IMR-90 (cell line): ENCODE data around the gene SNRNP40. TPM values are rescaled to one million over a fixed set of nuclear protein-coding genes. Genes with fewer than 3 reads are reported as not detected.
"Not testable (repeated sequence)": the region's sequence is repeated elsewhere in the genome, so short reads cannot be mapped to it uniquely, and the experiment has no call there.

ENCODE experiments used
- ATAC-seq: fragments of 200-7000 bp; cut with Tn5 transposase; 2 replicates; pipeline ENCODE4 v1.9.1; 2020; ENCODE audit warnings: low read depth, mild to moderate bottlenecking, moderate library complexity
- BruUV-seq: library from RNA; stranded (reverse); fragments of 400-500 nt; replicated peaks from 2 replicates; lab custom pipeline; 2021; lab: Mats Ljungman, UMichigan
- CTCF ChIA-PET: fragments of 300-600 bp; formaldehyde crosslinking; extraction: SDS; loops from one replicate; lab custom pipeline; 2021; ENCODE audit warnings: antibody characterized with exemption; lab: Yijun Ruan, JAX
- POLR2A ChIA-PET: fragments of 300-600 bp; sonication (Branson Sonifier 250); formaldehyde crosslinking; loops from one replicate; lab custom pipeline; 2022; ENCODE audit warnings: antibody characterized with exemption; ENCODE audit not compliant: unreplicated experiment; lab: Charles Lee
- DNase-seq: peaks from one replicate; pipeline ENCODE4 v3.0.0; 2013
- H2AFZ ChIP-seq: replicated peaks from 2 replicates; pipeline ENCODE3; 2013; ENCODE audit warnings: low read length, mild to moderate bottlenecking; ENCODE audit not compliant: poor library complexity
- H2AK5ac ChIP-seq: 2 replicates; pipeline ENCODE4 v1.6.1; 2013; ENCODE audit warnings: low read depth, low read length, inconsistent platforms
- H2AK9ac ChIP-seq: replicated peaks from 2 replicates; pipeline ENCODE3; 2013; ENCODE audit warnings: mild to moderate bottlenecking, low read depth, low read length, moderate library complexity; ENCODE audit not compliant: poor library complexity
- H2BK120ac ChIP-seq: 2 replicates; pipeline ENCODE4 v1.6.1; 2013; ENCODE audit warnings: low read depth, low read length, inconsistent platforms
- H2BK15ac ChIP-seq: 3 replicates; pipeline ENCODE4 v1.6.1; 2013; ENCODE audit warnings: low read depth, low read length, inconsistent platforms
- H2BK20ac ChIP-seq: 2 replicates; pipeline ENCODE4 v1.6.1; 2013; ENCODE audit warnings: low read depth, mild to moderate bottlenecking, inconsistent platforms, low read length, moderate library complexity
- H2BK5ac ChIP-seq: 2 replicates; pipeline ENCODE4 v1.6.1; 2013; ENCODE audit warnings: mild to moderate bottlenecking, low read depth, low read length, inconsistent platforms; ENCODE audit not compliant: poor library complexity, severe bottlenecking
- H3K14ac ChIP-seq: replicated peaks from 2 replicates; pipeline ENCODE4 v1.6.1; 2013; ENCODE audit warnings: low read depth, low read length, inconsistent platforms
- H3K18ac ChIP-seq: 2 replicates; pipeline ENCODE4 v1.6.1; 2013; ENCODE audit warnings: low read depth, low read length, control low read depth
- H3K23ac ChIP-seq: 2 replicates; pipeline ENCODE4 v1.6.1; 2013; ENCODE audit warnings: low read depth, low read length, inconsistent platforms
- H3K27ac ChIP-seq: 2 replicates; pipeline ENCODE4 v1.5.1; 2013; ENCODE audit warnings: mild to moderate bottlenecking, control low read depth, low read length; ENCODE audit not compliant: insufficient read depth
- H3K27me3 ChIP-seq: 2 replicates; pipeline ENCODE4 v1.6.1; 2013; ENCODE audit warnings: low read length; ENCODE audit not compliant: control insufficient read depth, insufficient read depth
- H3K36me3 ChIP-seq: 2 replicates; pipeline ENCODE4 v1.6.1; 2013; ENCODE audit warnings: low read length, mixed read lengths; ENCODE audit not compliant: control insufficient read depth, insufficient read depth
- H3K4ac ChIP-seq: 2 replicates; pipeline ENCODE4 v1.6.1; 2013; ENCODE audit warnings: low read depth, low read length, inconsistent platforms
- H3K4me1 ChIP-seq: 2 replicates; pipeline ENCODE4 v1.6.1; 2013; ENCODE audit warnings: low read length, mixed read lengths; ENCODE audit not compliant: control insufficient read depth, insufficient read depth
- H3K4me2 ChIP-seq: 2 replicates; pipeline ENCODE4 v1.6.1; 2013; ENCODE audit warnings: low read depth, mild to moderate bottlenecking, control low read depth, low read length, moderate library complexity
- H3K4me3 ChIP-seq: 2 replicates; pipeline ENCODE4 v1.5.1; 2013; ENCODE audit warnings: low read depth, mild to moderate bottlenecking, control low read depth, low read length, moderate library complexity; ENCODE audit not compliant: insufficient read depth
- H3K56ac ChIP-seq: 2 replicates; pipeline ENCODE4 v1.6.1; 2013; ENCODE audit warnings: low read length, inconsistent platforms; ENCODE audit not compliant: insufficient read depth; ENCODE audit errors: extremely low read depth
- H3K79me1 ChIP-seq, 2 experiments: 2 replicates each; pipeline ENCODE4 v1.6.1; 2013; ENCODE audit warnings: low read length in 2 of 2, inconsistent platforms in 1 of 2, low read depth in 1 of 2
- H3K9ac ChIP-seq: 2 replicates; pipeline ENCODE4 v1.6.1; 2013; ENCODE audit warnings: low read depth, low read length, control low read depth
- H3K9me1 ChIP-seq: 2 replicates; pipeline ENCODE4 v1.6.1; 2013; ENCODE audit warnings: low read length, inconsistent platforms; ENCODE audit not compliant: insufficient read depth
- H3K9me3 ChIP-seq: 2 replicates; pipeline ENCODE4 v1.6.1; 2013; ENCODE audit warnings: low read length; ENCODE audit not compliant: control insufficient read depth, insufficient read depth
- H4K20me1 ChIP-seq: 2 replicates; pipeline ENCODE4 v1.6.1; 2013; ENCODE audit warnings: low read length, inconsistent platforms; ENCODE audit not compliant: insufficient read depth
- H4K5ac ChIP-seq: 2 replicates; pipeline ENCODE4 v1.6.1; 2013; ENCODE audit warnings: mild to moderate bottlenecking, low read depth, low read length, control low read depth
- H4K8ac ChIP-seq, 2 experiments: 2 replicates each; pipeline ENCODE4 v1.6.1; 2013; ENCODE audit warnings: low read depth in 2 of 2, low read length in 2 of 2, control low read depth in 1 of 2, inconsistent platforms in 1 of 2
- H4K91ac ChIP-seq: 2 replicates; pipeline ENCODE4 v1.6.1; 2013; ENCODE audit warnings: low read depth, low read length, inconsistent platforms; ENCODE audit not compliant: insufficient read depth
- FOS ChIP-seq: fragments of 150-350 bp; IDR thresholded peaks from 2 replicates; pipeline ENCODE4 v1.6.1; 2016; ENCODE audit warnings: low read depth, low read length
- WGBS, 2 experiments: methylation state at CpG; one replicate each; pipeline versions ENCODE4 v1.1.5 to v1.1.7; 2013; ENCODE audit warnings: missing lambda C conversion rate in 2 of 2; ENCODE audit not compliant: insufficient read length in 1 of 2; ENCODE audit errors: extremely low coverage in 2 of 2; 5-methylcytosine and 5-hydroxymethylcytosine counted together
- dilution Hi-C: fragments of 300-500 bp; cut with HindIII; formaldehyde crosslinking; loops from one replicate; pipeline ENCODE4 v1.14.3; 2018; ENCODE audit warnings: low sequenced_read_pairs; ENCODE audit not compliant: unreplicated experiment
- in situ Hi-C: fragments of 300-500 bp; cut with MboI; formaldehyde crosslinking; loops from 3 replicates; pipeline ENCODE4 v1.14.3; 2019; ENCODE audit warnings: low sequenced_read_pairs, inconsistent platforms, mixed read lengths
- intact Hi-C: fragments of 100-400 bp; cut with micrococcal nuclease; formaldehyde crosslinking; loops from 2 replicates; pipeline ENCODE4 v1.10.0; 2022
- polyA plus RNA-seq, 3 experiments: library from polyadenylated mRNA; depleted of rRNA; stranded (reverse); fragments of >200 nt; gene quantifications; 2 replicates each; pipeline ENCODE4 v1.2.3, GENCODE V29; 2012; ENCODE audit warnings: low replicate concordance in 1 of 3
- total RNA-seq: library from RNA; depleted of rRNA; stranded (reverse); fragments of >200 nt; gene quantifications from 2 replicates; pipeline ENCODE4 v1.2.3, GENCODE V29; 2012
- TF ChIP-seq, protein P1 (sequence below): fragments of 150-350 bp; IDR thresholded peaks from 2 replicates; pipeline ENCODE4 v1.6.1; 2017; ENCODE audit warnings: mild to moderate bottlenecking, antibody characterized with exemption, low read length, low read depth

SNRNP40 gene
- total and polyA plus RNA-seq, 2 of the 4 experiments (the other 2 are of a cell fraction): 52.3 to 178 TPM

- Histone ChIP-seq H3K9me1 (no peaks in the 10 kb centered on the region), H4K20me1 (no peaks in the 10 kb centered on the region), H3K4me1 (no peaks in the 10 kb centered on the region), H4K5ac (no peak overlapping the region), H3K18ac (no peak overlapping the region), H2BK120ac (no peak overlapping the region), H3K56ac (no peak overlapping the region), H3K9ac (no peak overlapping the region), H2AFZ (no peak overlapping the region), H3K36me3 (peaks cover 36% of the 10 kb centered on the region), H2AK9ac (no peak overlapping the region), H3K4ac (no peak overlapping the region), H2BK5ac (no peak overlapping the region), H3K23ac (no peak overlapping the region), H3K9me3 (no peaks in the 10 kb centered on the region), H3K27ac (no peak overlapping the region), H3K79me1 (peaks cover 17 to 23% of the 10 kb centered on the region in 2 experiments), H4K8ac (no peak overlapping the region), H3K14ac (no peak overlapping the region), H3K4me3 (no peak overlapping the region), H2AK5ac (no peak overlapping the region), H2BK20ac (no peak overlapping the region), H4K91ac (no peak overlapping the region), H3K27me3 (no peaks in the 10 kb centered on the region), H3K4me2 (no peak overlapping the region), H2BK15ac (no peak overlapping the region)
- BruUV-seq: no TSS peak
- TF ChIP-seq, protein P1, sequence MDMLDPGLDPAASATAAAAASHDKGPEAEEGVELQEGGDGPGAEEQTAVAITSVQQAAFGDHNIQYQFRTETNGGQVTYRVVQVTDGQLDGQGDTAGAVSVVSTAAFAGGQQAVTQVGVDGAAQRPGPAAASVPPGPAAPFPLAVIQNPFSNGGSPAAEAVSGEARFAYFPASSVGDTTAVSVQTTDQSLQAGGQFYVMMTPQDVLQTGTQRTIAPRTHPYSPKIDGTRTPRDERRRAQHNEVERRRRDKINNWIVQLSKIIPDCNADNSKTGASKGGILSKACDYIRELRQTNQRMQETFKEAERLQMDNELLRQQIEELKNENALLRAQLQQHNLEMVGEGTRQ: no peak
- TF ChIP-seq FOS: no peak
- ChIA-PET POLR2A (no interaction called here), CTCF (no interaction called here)
- DNase-seq (no peak), ATAC-seq (no peak)
- in situ Hi-C loops: no loop called here
- no CpG with 5 or more reads among the region's 4 CpGs for WGBS, 2 experiments
- intact Hi-C loops: no loop called here
- dilution Hi-C loops: no loop called here
Measured at GRCh38 chr1:31289021-31289420, 7.6 kb downstream of the SNRNP40 start.

- H3K9me1 ChIP-seq, H3K4ac ChIP-seq, H3K14ac ChIP-seq, H2AFZ ChIP-seq, H3K27ac ChIP-seq, H2BK120ac ChIP-seq, BruUV-seq, H4K5ac ChIP-seq, H2AK9ac ChIP-seq, H3K27me3 ChIP-seq, H3K4me1 ChIP-seq, H3K4me3 ChIP-seq, intact Hi-C loops, H2BK5ac ChIP-seq, DNase-seq, H2AK5ac ChIP-seq, H3K18ac ChIP-seq, H2BK15ac ChIP-seq, ATAC-seq, in situ Hi-C loops, H4K8ac ChIP-seq, H4K20me1 ChIP-seq, CTCF ChIA-PET, H3K4me2 ChIP-seq, H4K91ac ChIP-seq, dilution Hi-C loops, H2BK20ac ChIP-seq, H3K56ac ChIP-seq, H3K9me3 ChIP-seq, H3K9ac ChIP-seq, H3K23ac ChIP-seq: not testable (repeated sequence)
- H3K79me1 ChIP-seq: peaks cover 6 to 11% of the 10 kb centered on the region in 2 experiments
- no CpG with 5 or more reads among the region's 4 CpGs for WGBS, 2 experiments
- POLR2A ChIA-PET: interaction anchor here (0.6 kb wide), 1 partner anchor 92 kb away, joined by 3 read pairs; no protein-coding TSS in a partner anchor
- H3K36me3 ChIP-seq: peaks cover 35% of the 10 kb centered on the region
Measured at GRCh38 chr1:31287791-31288190, 8.8 kb downstream of the SNRNP40 start.
